ENCODE measurements around the gene LIME1. TPM values are rescaled to one million over a fixed set of nuclear protein-coding genes. Genes with fewer than 3 reads are reported as not detected.
"Not testable (repeated sequence)": the region's sequence is repeated elsewhere in the genome, so short reads cannot be mapped to it uniquely, and the experiment has no call there.

The LIME1 gene
- total RNA-seq, 2 experiments from 2014 or later, result 49.2 to 138 TPM

- H3K9me3 Mint-ChIP-seq (ENCODE audit: low read depth); H3K27ac Mint-ChIP-seq; H3K4me1 Mint-ChIP-seq; H3K27me3 Mint-ChIP-seq; H3K36me3 Mint-ChIP-seq; H3K4me3 Mint-ChIP-seq; ATAC-seq; DNase-seq; CTCF ChIA-PET: not testable (repeated sequence)
These were observed 40.4 kb downstream of the LIME1 start for GRCh38 chr20:63776875-63777274.

- DNase-seq (no peak), ATAC-seq (no peak)
- CTCF ChIA-PET, result no interaction called here
- no peak overlapping the region for H3K27ac Mint-ChIP-seq
- H3K36me3 Mint-ChIP-seq, result no peaks in the 10 kb centered on the region
- peaks cover 4% of the 10 kb centered on the region for H3K27me3 Mint-ChIP-seq
- no peak overlapping the region for H3K4me3 Mint-ChIP-seq
- peaks cover 17% of the 10 kb centered on the region for H3K4me1 Mint-ChIP-seq
- no peaks in the 10 kb centered on the region for H3K9me3 Mint-ChIP-seq (ENCODE audit: low read depth)
These were observed 41.1 kb downstream of the LIME1 start for GRCh38 chr20:63777614-63778013.

GRCh38 chr20:63778034-63778752 is 41.7 kb downstream of the LIME1 start:
- H3K4me1 Mint-ChIP-seq, result peaks cover 19% of the 10 kb centered on the region
- DNase-seq (no peak), ATAC-seq (no peak)
- no peak overlapping the region for H3K4me3 Mint-ChIP-seq
- no peaks in the 10 kb centered on the region for H3K36me3 Mint-ChIP-seq
- H3K27ac Mint-ChIP-seq, result no peak overlapping the region
- CTCF ChIA-PET, result interaction anchor here (1.3 kb wide), 1 partner anchor 16 kb away, joined by 3 read pairs; no protein-coding TSS in a partner anchor
- no peaks in the 10 kb centered on the region for H3K9me3 Mint-ChIP-seq (ENCODE audit: low read depth)
- peaks cover 4% of the 10 kb centered on the region for H3K27me3 Mint-ChIP-seq

- Mint-ChIP-seq H3K36me3 (no peaks in the 10 kb centered on the region), H3K4me1 (peaks cover 19% of the 10 kb centered on the region), H3K27ac (no peak overlapping the region), H3K4me3 (no peak overlapping the region), H3K9me3 (ENCODE audit: low read depth) (no peaks in the 10 kb centered on the region), H3K27me3 (peaks cover 4% of the 10 kb centered on the region)
- DNase-seq (no peak), ATAC-seq (no peak)
- CTCF ChIA-PET, result interaction anchor here (1.3 kb wide), 1 partner anchor 15 kb away, joined by 3 read pairs; no protein-coding TSS in a partner anchor
These were observed 42.4 kb downstream of the LIME1 start for GRCh38 chr20:63778857-63779256.

GRCh38 chr20:63781181-63781580 is 44.7 kb downstream of the LIME1 start:
- CTCF ChIA-PET, result interaction anchor here (0.9 to 5.8 kb wide), 2 partner anchors 45 to 74 kb away, joined by 3 to 22 read pairs; partner anchors contain the start of genes ARFRP1 and ZGPAT
- no peaks in the 10 kb centered on the region for H3K9me3 Mint-ChIP-seq (ENCODE audit: low read depth)
- H3K4me3 Mint-ChIP-seq, result no peak overlapping the region
- no peak overlapping the region for H3K27ac Mint-ChIP-seq
- DNase-seq (no peak), ATAC-seq (no peak)
- no peaks in the 10 kb centered on the region for H3K27me3 Mint-ChIP-seq
- H3K36me3 Mint-ChIP-seq, result no peaks in the 10 kb centered on the region
- H3K4me1 Mint-ChIP-seq, result peaks cover 18% of the 10 kb centered on the region

- CTCF ChIA-PET, result interaction anchor here (0.9 to 5.8 kb wide), 5 partner anchors 27 to 245 kb away, joined by 3 to 22 read pairs (median 4); partner anchors contain the start of genes ARFRP1, PTK6, TPD52L2 and ZGPAT
- Mint-ChIP-seq H3K27me3 (no peaks in the 10 kb centered on the region), H3K4me1 (peaks cover 18% of the 10 kb centered on the region), H3K36me3 (no peaks in the 10 kb centered on the region), H3K27ac (no peak overlapping the region), H3K4me3 (no peak overlapping the region), H3K9me3 (ENCODE audit: low read depth) (no peaks in the 10 kb centered on the region)
- ATAC-seq (peak; percentile 89), DNase-seq (peak; percentile 80)
These were observed 45.6 kb downstream of the LIME1 start for GRCh38 chr20:63782051-63782471.

- H3K27ac Mint-ChIP-seq, result no peak overlapping the region
- no peaks in the 10 kb centered on the region for H3K36me3 Mint-ChIP-seq
- H3K4me1 Mint-ChIP-seq, result peaks cover 18% of the 10 kb centered on the region
- CTCF ChIA-PET, result interaction anchor here (1.0 to 5.8 kb wide), 4 partner anchors 27 to 245 kb away, joined by 4 to 22 read pairs (median 4); partner anchors contain the start of genes ARFRP1, PTK6, TPD52L2 and ZGPAT
- DNase-seq (no peak), ATAC-seq (no peak)
- no peaks in the 10 kb centered on the region for H3K27me3 Mint-ChIP-seq
- no peaks in the 10 kb centered on the region for H3K9me3 Mint-ChIP-seq (ENCODE audit: low read depth)
- H3K4me3 Mint-ChIP-seq, result no peak overlapping the region
These were observed 46.1 kb downstream of the LIME1 start for GRCh38 chr20:63782521-63782971.

GRCh38 chr20:63783970-63784369 is 47.5 kb downstream of the LIME1 start:
- DNase-seq (no peak), ATAC-seq (no peak)
- Mint-ChIP-seq H3K36me3 (no peaks in the 10 kb centered on the region), H3K4me1 (peaks cover 18% of the 10 kb centered on the region), H3K27me3 (peaks cover 3% of the 10 kb centered on the region), H3K27ac (no peak overlapping the region), H3K9me3 (ENCODE audit: low read depth) (no peaks in the 10 kb centered on the region), H3K4me3 (no peak overlapping the region)
- CTCF ChIA-PET, result interaction anchor here (0.9 to 5.8 kb wide), 8 partner anchors 9 to 276 kb away, joined by 3 to 22 read pairs (median 3); partner anchors contain the start of genes ARFRP1, PTK6 and ZGPAT

- H3K9me3 Mint-ChIP-seq (ENCODE audit: low read depth), result no peaks in the 10 kb centered on the region
- CTCF ChIA-PET, result interaction anchor here (0.6 to 1.7 kb wide), 19 partner anchors 10 to 334 kb away, joined by 3 to 10 read pairs (median 3); partner anchors contain the start of genes ARFRP1, LIME1, PRPF6 and PTK6
- DNase-seq, result no peak
- H3K27me3 Mint-ChIP-seq, result peaks cover 3% of the 10 kb centered on the region
- H3K4me3 Mint-ChIP-seq, result no peak overlapping the region
- H3K36me3 Mint-ChIP-seq, result no peaks in the 10 kb centered on the region
- H3K4me1 Mint-ChIP-seq, result peaks cover 18% of the 10 kb centered on the region
- no peak overlapping the region for H3K27ac Mint-ChIP-seq
- ATAC-seq, result no peak
These were observed 49.2 kb downstream of the LIME1 start for GRCh38 chr20:63785691-63786131.

- no peak for ATAC-seq
- no peak overlapping the region for H3K27ac Mint-ChIP-seq
- H3K4me1 Mint-ChIP-seq, result peaks cover 6% of the 10 kb centered on the region
- H3K9me3 Mint-ChIP-seq (ENCODE audit: low read depth), result no peaks in the 10 kb centered on the region
- no peak overlapping the region for H3K4me3 Mint-ChIP-seq
- H3K27me3 Mint-ChIP-seq, result peaks cover 3% of the 10 kb centered on the region
- no peak for DNase-seq
- CTCF ChIA-PET, result interaction anchor here (1.4 to 1.7 kb wide), 3 partner anchors 26 to 249 kb away, joined by 5 to 10 read pairs (median 6); partner anchors contain the start of genes PTK6 and TPD52L2
- H3K36me3 Mint-ChIP-seq, result no peaks in the 10 kb centered on the region
These were observed 50.8 kb downstream of the LIME1 start for GRCh38 chr20:63787302-63787701.

GRCh38 chr20:63787749-63788148 is 51.3 kb downstream of the LIME1 start:
- ATAC-seq, result no peak
- no peak for DNase-seq
- Mint-ChIP-seq H3K4me1 (peaks cover 2% of the 10 kb centered on the region), H3K27ac (no peak overlapping the region), H3K27me3 (peaks cover 3% of the 10 kb centered on the region), H3K9me3 (ENCODE audit: low read depth) (no peaks in the 10 kb centered on the region), H3K36me3 (no peaks in the 10 kb centered on the region), H3K4me3 (no peak overlapping the region)
- CTCF ChIA-PET, result interaction anchor here (0.5 to 1.4 kb wide), 2 partner anchors 39 to 77 kb away, joined by 3 to 6 read pairs; partner anchors contain the start of gene TPD52L2

All from activated CD8-positive, alpha-beta memory T cell treated with anti-CD3 and anti-CD28 coated beads, Interleukin-2, amount 10 ng/mL, durations not matched to agents 7 days and 5 days (primary cell).